Right hindlimb (tissue), 1 donor: ENCODE measurements around the gene MAU2.

Experiments
- DNase-seq: peaks from one replicate; pipeline ENCODE4 v3.0.0-alpha.2; 2018

MAU2 gene

DNA sequence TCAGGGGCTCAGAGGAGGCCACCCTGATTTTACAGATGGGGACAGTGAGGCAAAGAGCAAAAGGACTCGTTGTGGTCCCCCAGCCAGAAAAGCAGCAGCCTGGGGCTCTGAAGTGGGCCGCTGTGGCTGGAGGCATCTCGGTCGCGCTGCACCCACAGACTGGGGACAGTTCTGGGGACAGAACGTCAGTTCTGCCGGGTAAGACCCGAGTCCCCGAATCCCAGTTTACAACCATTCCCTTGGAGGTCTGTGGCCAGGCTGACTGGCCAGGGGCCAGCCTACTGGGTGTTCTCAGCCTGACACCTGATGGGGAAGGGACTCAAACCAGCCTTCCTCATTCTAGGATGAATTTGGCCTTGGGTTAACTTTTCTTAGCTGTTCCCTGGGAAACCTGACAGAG, 14.4 kb upstream of the MAU2 start:
- DNase-seq, result no peak

DNA sequence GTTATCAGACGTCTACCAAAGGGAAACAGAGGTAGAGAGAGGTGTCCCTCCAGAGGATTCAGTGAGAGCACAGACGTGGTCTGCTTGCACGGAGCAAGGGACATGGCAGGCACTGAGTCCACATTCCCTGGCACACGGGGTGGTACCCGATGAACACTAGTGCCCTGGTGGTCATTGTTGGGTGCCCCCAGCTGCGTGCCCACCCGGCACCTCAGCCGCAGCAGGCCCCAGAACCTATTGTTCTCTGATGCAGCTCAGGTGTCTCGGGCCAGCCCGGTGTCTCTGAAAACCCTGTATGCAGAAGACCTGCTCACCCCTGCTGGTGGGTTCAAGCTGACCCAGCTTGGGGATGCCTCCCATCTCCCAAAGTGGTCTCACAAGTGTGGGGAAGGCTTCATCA, 12.3 kb upstream of the MAU2 start:
- no peak for DNase-seq

DNA sequence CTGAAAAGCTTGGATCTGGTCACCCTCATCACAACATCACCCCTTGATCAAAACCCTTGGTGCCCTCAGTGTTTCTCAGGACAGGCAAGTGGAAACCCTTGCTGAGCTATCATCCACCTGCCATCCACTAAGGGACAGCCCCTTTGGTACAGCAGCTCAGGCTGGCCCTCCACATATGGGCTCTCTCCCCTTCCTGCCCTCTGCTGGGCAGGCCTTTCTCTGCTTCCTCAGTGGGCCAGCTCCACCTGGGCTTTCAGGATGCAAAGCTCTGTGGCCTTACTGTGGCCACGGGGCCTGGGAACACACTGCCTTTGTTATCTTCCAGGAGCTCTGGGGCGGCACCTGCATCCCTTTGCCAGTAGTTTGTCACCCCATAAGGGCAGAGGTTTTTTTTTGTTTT, 5.2 kb upstream of the MAU2 start:
- DNase-seq, result no peak

DNA sequence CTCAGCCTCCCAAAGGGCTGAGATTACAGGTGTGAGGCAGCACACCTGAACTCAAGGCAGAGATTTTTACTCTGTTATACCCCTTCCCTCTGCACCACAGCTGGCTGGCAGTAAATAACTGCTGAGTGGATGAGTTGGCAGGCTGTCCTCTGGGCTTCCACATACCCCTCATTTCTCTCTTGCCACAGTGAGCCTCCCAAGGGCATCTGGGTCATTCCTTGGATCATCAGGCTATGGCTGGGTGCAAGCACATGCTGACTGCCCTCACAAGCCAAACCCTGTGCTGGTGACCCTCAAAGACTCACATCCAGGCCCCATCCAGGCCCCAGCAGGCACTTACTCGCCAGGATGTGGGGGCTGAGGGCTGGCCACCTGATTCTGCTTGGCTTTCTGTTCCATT, 4.5 kb upstream of the MAU2 start:
- DNase-seq, result no peak

DNA sequence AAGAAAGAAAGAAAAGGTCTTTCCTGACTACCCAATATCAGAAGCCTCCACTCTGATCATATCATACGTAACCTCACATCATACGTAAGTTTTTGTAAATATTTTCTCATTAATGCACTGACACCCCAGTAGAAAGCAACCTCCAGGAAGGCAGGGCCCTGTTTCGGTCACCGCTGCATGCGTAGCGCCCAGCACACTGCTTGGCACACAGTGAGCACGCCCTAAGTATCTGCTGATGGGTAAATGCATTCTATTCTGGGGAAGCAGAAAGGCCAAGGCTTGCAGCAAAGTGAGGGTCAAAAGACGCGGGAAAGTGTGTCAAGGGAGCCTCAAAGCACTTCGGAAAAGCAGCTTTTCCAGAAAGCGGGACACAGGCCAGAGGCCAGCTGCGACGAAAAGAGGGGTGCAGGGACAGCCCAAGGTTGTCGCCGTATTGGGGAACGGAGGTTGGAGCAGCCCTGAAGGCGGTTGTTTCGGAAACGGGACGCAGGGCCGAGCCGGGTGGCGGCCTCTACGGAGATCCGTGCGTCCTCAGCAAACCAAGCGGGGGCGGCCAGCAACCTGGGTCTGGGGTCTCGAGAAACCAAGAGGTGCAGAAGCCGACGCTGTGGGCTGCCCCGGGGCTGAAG, 783 bp upstream of the MAU2 start:
- DNase-seq, result no peak

DNA sequence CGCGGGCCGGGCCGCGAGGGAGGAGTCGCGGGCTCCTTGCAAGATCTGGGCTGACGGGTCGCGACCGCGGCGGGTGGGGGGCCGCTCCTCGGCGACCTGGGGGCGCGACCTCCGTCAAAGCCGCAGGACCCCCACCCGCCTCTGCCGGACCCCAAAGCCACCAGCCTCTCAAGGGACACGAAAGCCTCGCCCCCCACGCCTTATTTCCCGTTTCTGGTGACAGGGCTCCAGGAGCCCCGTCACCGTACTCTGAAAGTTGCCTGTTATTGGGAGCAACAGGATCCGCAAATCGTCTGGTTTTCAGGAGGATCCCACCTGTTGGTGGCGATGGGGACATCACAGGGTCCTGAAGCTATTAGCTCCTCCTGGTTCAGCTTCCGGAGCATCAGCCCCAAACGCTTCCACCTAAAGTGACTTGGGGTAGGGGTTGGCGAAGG, 530 bp downstream of the MAU2 start:
- DNase-seq, result no peak

DNA sequence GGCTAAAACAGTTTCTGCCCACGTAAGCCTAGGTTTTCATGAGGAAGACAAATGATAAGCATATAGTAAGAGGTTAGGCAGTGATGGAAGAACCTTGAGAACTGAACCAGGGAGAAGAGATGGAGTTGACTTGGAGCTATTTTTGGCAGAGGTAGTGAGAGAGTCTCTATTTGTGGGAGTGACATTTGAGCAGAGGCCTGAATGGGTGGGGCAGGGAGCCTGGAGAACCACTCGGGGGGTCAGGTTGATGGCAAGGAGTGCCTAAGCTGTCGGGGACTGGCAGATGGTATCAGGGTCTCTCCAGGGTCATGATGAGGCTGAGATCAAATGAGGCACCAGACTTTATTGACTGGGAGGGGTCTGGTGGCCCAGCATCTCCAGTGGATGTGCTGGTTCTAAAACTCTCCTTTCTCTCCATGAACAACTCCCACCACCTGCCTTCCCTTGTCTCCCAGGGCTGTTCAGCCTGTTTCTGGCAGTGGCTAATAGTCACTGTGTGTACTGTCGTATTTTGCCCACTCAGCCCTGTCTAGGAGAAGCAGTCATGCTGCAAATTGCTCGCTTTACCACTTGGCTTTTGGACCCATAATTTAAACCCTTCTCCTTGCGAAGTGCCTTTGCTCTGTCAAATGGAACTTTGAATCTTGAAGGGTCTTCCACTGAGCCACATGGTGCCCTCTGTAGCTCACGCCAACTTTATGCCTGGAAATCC, 3.6 kb downstream of the MAU2 start:
- DNase-seq, result no peak

DNA sequence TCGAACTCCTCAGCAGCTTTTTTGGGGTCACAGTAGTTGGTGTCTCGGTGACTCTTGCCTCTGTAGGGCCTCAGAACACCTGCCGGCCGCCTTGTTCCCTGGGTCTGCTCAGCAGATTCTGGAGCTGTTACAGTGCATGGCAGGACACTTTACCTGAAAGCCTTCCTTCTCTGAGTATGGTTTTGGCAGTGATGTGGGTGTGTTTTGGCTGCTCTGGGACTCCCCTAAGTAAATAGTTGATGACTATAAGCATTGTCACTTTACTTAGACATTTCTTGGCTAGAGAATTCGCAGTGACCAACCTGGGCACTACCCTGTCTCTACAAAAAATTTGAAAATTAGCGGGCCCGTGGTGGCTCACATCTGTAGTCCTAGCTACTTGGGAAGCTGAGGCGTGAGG, 7.0 kb downstream of the MAU2 start:
- DNase-seq, result no peak

DNA sequence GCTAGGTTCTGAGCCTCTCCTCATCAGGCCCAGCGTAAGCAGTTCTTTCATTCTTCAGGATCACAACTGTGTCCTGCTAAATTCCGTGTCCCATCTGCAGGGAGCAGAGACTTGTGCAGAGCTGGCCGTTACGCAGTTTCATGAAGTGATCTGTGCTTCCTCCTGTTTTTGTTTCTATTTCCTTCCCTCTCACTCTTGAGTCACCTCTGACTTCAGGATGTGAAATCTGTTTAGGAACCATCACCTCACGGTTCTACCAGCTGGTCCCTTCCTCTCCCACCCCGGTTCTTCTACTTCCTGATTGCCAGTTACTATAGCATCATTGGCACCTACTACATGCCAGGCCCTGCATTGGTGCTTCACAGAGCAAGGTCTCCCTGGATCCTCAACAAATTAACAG, 8.5 kb downstream of the MAU2 start:
- no peak for DNase-seq

DNA sequence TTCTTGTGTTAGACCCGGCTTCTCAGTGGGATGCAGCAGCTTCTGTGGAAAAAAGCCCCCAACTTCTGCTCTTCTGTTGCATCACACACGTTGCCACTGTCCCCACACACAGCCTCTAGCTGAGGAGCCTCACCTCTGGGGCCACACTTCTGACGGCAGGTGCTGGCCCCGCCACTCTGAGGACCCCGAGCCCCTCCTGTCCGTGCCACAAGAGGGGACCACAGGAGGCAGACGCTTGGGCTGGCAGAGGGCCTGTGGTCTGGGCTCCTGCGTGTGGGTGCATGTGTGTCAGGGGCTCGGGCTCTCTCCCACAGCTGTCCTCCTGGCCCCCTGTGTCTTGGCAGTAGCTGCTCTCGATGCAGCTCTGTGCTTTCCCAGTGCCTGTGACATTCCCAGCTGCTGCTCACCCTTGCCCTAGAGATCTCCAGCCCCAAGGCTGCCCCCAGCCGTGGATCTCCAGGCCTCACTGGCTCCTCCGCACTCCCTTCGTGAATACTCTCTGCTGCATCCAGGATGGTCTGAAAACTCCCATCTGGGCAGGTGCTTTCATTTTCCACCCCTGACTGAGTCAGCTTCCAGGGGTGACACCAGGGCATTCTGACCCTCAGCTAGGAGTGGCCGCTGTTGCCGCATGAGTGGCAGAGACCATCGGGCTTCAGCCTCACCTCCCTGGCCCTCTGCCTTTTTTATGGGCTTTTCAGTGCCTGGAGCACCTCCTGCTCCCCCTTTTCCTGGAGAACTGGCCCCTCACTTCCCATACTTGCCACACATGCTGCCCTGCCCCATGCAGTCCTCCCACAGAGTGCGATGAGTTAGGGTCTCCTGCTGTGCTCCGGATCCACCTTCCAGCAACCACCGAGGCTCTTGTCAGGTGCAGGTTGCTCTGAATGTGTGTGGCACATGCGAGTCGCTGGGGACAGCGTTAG, 13.7 kb downstream of the MAU2 start:
- peak; percentile 40 for DNase-seq

DNA sequence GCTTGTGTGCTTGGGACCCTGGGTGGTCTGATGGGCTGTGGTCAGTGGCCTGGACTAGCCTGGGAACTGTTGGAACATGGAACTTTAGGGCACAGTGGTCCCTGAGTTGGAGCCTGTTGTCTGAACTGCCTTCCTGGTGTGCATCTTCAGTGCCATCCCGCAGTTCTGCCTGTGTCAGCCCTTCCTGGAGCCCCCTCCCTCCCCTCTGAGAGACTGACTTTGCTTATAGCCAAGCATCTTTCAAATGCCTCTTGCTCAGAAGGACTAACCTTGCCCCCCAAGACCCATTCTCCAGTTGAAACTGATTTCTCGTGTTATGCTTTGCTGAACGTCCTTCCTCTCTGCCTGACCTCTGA, 14.3 kb downstream of the MAU2 start:
- peak; percentile 7 for DNase-seq

DNA sequence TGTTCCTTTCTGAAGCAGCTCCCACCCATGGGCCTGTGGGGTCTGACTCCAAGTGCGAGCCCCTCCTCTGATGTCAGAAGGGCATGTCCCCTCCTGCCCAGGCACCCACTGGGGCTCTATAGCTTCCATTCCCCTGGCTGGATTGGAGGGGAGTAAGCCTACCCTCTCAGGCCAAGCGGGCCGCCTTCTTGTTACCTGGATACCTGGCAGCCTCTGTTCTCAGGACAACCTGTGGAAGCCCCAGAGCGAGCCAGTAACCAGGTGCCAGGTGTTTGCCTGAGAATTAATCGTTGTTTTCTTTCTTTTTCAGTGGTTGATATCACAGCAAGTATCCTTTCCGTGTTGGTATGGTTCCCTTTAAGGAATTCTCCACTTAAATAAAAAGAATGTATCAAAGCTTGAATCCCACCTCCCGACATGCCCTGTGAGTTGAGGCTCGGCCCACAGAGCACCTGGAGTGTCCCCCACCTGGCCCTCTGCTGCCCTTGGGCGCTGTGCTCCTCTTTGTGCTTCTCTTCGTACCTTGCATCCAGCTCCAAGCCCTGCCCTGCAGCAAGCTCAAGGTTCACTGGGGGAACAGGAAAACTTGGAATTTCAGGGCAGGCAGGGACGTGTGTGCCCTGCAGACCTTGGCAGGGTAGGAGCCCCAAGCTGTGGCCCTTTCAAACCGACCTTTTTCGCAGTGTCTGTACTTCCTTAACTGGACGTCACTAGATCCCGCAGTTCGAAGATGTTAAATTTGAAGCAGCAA, 15.0 kb downstream of the MAU2 start:
- no peak for DNase-seq

DNA sequence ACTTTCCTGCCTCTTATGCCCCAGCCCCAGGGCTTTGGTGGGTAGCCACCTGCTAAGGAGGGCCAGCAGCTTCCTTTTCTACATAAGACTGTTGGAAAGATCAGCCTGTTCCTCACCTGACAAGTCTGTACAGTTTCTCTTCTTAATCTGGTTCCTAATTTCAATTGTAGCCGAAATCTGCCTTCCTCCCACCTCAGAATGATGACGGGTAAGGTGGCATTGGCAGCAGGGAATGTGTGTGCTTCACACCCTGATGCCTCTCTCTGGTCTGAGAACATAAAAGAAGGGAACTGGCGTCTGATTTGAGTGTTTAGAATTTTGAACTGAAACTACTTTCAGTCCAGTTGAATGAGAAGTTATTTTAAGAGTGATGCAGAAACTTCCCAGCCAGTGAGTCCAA, 16.0 kb downstream of the MAU2 start:
- DNase-seq, result no peak

DNA sequence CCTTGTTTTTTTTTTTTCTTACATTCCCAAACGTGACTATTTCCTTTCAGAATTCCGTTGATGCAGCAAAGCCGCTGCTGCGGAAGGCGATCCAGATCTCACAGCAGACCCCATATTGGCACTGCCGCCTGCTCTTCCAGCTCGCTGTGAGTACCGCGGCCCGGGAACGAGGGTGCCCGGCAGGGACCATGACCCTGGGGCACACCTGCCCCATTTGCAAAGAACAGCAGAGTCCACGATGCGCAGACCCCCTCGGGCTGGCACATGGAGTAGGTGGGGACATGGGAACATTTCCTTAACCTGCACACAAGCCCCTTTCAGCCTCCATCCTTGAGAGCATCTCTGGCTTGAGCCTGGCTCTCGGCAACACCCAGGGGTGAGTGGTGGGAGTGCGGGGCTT, 16.5 kb downstream of the MAU2 start:
- DNase-seq, result no peak

DNA sequence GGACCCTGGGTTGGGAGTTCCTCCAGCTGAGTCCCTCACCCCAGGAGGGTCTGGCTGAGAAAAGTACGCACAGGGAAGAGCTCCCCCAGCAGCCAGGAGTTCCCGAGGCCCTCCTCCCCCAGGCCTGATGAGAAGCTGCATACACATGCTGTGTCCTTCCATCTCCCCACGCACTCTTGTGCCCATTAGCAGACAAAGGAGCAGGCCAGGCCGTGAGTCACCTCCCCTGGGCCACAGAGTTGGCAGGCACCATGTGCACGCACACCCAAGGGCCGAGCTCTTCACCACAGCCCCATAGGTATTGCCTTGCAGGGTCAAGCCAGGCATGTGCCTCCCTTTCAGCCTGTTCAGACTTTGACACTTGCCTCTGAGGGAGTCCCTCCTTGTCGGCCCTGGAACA, 17.5 kb downstream of the MAU2 start:
- DNase-seq, result no peak

DNA sequence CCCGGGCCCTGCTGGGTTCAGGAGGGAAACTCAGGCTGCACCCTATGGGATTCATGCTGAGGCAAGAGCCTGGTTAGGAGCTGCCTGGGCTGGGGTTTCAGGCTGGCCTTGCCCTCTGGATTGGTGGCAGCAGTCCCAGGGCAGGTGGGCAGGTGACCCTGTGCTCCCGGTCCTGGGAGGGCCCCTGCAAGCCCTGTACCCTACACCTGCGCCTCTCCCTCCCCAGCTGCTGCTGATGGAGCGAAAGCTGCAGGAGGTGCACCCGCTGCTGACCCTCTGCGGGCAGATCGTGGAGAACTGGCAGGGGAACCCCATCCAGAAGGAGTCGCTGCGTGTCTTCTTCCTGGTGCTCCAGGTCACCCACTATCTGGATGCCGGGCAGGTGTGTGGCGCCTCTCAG, 20.4 kb downstream of the MAU2 start:
- no peak for DNase-seq

DNA sequence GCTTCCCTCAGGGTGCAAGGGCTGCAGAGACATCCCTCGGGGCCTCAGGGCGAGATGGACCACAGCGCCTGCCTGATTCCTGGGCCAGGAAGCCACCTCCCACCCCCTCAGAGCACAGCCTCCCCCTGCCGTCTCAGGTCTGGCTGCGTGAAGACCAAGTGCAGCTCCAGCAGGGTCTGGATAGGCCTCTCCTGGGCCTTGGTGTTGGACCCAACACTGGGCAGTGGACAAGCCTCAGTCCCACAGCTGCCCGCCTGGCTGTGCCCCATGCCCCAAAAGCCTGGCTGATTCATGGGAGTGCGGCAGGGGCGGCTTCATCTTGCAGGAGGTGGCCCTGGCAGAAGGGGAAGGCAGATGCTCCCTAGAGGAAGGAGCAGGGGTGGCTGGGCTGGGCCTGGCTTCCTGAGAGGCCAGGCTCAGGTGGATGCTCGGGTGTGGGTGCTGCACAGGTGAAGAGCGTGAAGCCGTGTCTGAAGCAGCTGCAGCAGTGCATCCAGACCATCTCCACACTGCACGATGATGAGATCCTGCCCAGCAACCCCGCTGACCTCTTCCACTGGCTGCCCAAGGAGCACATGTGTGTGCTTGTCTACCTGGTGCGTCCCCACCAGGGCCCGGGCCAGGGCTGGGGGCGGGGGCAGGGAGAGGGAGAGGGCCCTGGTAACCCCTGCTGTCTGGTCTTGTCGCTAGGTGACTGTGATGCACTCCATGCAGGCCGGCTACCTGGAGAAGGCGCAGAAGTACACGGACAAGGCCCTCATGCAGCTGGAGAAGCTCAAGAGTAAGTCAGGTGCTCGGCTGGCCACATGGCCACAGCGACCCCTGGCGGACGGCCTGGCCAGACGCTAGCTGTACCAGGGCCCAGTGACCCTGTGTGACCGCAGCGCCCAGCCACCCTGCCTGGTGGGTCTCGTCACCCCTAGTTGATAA, 21.7 kb downstream of the MAU2 start:
- DNase-seq, result peak; percentile 71

DNA sequence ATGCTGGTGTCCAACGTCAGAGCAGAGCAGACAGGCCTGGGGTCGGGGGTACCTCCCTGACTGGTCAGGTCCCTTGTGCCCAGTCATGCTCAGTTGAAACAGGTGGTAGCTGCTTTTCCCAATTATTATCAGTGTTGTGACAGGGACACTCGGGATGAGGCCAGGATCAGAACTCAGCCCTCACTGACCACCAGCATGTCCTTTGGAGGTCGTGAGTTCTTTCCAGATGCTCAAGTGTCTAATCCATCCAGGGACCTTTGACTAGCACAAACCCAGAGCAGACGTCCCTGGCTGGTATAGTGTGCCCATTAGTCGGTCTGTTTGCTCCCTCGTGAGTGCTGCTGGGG, 22.4 kb downstream of the MAU2 start:
- DNase-seq, result no peak

DNA sequence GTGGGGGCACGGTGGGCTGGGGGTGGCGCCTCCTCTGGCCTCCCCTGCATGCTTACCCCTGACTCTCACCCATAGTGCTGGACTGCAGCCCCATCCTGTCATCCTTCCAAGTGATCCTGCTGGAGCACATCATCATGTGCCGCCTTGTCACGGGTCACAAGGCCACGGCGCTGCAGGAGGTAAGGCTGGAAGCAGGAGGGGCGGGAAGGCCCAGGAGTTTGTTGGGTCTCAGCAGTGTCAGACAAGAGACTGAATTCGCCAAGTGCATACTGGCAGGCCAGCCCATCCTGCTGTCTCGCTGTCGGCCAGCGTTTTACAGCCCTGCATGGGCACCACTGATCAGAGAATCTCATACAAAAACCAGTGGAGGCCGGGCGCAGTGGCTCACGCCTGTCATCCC, 23.1 kb downstream of the MAU2 start:
- no peak for DNase-seq

DNA sequence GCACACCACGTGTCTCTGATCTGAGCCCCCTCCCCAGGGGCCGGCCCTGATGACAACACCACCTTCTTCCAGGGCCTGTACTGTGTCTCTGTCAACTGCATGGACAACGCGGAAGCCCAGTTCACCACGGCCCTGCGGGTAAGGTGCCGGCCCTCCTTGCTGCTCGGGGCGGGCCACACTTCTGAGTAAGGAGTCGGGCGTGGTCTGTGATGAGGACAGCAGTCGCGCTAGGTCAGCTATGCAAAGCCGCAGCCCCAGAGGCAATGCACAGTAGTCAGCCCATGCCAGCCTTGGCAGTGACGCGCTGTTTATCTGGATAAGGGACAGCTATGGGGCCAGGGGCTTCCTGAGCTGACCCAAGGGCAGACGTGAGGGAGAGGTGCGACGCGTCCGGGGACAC, 24.6 kb downstream of the MAU2 start:
- DNase-seq, result no peak

DNA sequence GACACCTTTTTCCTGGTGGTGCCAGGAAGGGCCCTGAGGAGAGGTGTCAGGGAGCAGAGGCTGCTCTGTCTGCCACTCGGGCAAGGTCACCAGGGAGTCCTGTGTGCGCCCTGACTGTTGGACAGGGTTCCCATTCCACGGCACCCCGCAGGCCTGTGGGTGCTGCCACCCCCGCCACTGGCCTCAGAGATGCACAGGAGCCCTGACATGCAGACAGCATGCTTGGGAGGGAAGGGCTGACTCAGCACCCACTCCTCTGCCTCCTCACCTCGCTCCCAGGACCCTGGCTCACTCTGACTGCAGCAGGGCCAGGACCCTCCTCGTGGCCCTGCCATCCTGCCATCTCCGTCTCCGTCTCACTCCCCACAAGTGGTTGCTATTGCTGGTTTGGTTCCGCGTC, 25.3 kb downstream of the MAU2 start:
- DNase-seq, result peak; percentile 11

DNA sequence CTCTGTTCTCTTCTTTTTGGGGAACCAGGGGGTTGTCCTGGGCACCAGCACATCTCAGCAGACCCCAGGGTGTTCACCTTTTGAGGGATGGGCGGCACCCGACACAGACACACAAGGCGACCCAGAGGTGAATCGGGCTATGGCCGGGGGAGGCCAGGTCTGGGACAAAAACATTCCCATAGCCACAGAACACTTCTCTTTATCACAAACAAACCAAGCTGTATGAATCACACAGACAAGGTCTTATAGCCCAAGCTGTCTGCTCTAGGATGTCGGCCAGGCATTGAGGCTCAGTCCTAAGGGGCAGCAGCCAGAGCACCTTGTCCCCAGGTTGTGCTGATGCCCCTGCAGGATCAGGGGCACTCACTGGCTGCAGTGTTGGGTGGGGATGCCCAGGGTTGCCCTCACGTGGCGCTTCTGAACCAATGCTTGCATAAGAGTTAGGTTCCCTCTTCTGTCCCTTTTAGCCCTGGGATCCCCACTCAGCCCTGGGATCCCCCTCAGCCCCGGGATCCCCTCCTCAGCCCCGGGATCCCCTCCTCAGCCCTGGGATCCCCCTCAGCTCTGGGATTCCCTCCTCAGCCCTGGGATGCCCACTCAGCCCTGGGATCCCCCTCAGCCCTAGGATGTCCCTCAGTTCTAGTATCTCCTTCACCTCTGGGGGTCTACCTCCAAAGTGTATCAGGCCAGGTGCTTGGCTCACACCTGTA, 26.9 kb downstream of the MAU2 start:
- peak; percentile 10 for DNase-seq
